Activated CD8-positive, alpha-beta memory T cell treated with anti-CD3 and anti-CD28 coated beads for 36 hours (primary cell): ENCODE data around the gene NPRL2. TPM values are rescaled to one million over a fixed set of nuclear protein-coding genes. Genes with fewer than 3 reads are reported as not detected.

Source experiments
- CTCF ChIA-PET: fragments of 350-600 bp; sonication (Branson Sonifier 250); formaldehyde crosslinking; loops from one replicate; lab custom pipeline; 2021; ENCODE audit warnings: antibody characterized with exemption; lab: Charles Lee
- POLR2A ChIA-PET: fragments of 350-600 bp; sonication (Branson Sonifier 250); formaldehyde crosslinking; loops from one replicate; lab custom pipeline; 2021; ENCODE audit warnings: antibody characterized with exemption; lab: Charles Lee
- total RNA-seq, 2 experiments: library from RNA; stranded (reverse); gene quantifications; one replicate each; pipeline ENCODE4 v1.2.3, GENCODE V29; 2021

The NPRL2 gene
- total RNA-seq, 2 experiments from 2014 or later: 39.5 to 46.6 TPM

DNA sequence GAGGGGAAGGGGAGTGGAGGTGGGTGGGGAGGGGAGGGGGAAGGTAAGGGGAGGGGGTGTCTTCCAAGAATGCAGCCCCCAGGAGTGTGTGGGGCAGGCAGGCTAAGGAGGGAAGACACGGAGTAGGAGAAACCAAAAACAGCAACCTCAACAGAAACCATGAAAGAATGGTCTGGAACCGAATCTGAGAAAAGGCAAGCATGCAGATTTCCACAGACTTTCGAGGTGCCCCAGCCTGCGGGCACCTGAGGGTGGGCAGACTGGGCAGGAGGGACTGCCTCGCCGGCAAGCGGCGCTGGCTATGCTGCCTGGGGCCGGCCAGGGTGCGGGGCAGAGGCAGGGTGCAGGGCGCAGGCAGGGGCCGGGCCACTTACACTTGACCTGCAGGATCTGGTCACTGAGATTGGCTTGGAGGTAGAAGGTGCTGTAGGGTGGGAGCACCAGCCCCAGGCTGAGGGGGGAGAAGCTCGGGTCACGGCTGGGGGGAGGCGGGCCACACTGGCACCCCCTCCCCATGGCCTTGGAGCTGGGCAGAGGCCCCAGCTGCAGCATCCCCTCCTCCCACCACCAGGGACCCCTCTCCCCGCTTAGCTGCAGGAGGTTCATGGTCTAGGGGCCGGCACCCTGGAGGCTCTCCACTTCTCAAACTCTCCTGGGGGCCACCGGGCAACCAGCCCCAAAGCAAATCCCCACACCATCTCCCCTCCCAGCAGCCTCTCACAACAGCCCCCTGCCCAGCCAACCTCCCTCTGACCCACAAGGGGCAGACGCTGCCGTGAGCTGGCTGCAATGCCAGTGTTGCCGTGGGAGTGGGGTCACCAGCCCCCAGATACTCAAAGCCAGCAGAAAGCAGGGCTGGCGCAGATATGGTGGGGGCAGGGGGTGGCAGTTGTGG is 24.0 kb upstream of the NPRL2 start:
- POLR2A ChIA-PET: no interaction called here
- CTCF ChIA-PET: no interaction called here

DNA sequence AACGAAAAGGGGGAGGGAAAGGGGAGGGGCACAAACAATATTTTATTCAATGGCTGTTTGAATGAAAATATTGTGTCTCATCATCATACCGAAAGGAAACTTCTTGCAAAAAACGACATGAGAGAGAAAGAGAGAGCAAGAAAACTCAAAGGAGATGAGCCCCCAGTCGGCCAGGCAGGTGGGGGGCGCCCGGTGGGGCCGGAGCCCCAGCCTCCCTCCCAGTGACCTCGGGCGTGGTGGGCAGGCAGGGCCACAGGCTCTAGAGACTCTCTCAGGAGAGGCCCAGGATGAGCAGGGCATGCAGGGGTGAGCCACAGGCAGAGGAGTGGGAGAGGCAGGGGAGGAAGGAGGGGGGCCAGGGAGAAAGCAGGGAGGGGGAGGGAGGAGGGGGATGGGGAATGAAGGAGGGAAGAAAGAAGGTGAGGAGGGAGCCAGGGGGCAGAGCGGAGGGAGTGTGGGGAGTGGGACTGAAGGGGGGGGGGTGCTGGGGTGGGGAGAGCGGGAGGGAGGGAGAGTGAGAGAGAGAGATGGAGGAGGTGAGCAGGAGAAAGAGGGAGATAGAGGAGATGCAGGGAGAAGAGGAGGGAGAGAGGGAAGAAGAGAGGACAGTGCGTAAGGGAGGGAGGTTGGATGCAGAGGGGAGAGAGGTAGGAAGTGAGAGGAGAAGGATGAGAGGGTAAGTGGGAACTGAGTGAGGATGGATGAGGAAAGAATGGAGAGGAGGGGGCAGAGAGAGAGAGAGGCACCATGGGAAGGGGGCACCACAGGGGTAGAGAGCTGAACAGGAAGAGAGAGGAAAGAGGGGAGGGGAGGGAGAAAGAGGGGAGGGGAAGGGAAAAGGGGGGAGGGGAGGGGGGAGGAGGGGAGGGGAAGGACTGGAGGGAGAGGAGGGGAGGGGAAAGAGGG is 22.8 kb upstream of the NPRL2 start:
- ChIA-PET CTCF (interaction anchor here (0.6 kb wide), 1 partner anchor 17 kb away, joined by 4 read pairs; no protein-coding TSS in a partner anchor), POLR2A (no interaction called here)

GRCh38 chr3:50372349-50372748 is 21.8 kb upstream of the NPRL2 start:
- CTCF ChIA-PET: no interaction called here

DNA sequence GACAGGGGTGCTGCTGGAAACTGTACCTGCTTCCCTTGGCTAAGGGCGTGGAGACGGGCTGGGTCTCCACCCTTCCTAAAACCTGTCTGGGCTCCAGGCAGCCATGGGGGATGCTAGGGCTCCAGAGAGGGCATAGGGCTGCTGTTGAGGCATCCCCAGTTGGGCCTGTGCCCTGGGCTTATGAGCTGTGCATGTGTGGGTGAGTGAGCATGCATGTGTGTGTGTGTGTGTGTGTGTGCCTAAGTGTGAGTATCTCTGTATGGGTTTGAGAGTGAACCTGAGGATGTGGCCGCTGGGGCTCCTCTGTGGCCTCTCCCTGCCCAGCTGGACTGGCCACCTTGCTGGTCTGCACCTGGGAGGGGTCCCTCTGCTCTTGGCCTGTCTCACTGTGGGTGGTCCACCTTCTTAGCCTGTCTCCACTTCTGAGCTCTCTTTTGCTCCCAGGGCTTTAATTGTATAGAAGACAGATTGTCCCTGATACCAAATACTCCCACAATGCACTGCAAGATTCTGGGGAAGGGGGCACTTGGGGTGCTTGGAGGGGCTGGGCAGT is 20.6 kb upstream of the NPRL2 start:
- CTCF ChIA-PET: interaction anchor here (0.9 kb wide), 1 partner anchor 171 kb away, joined by 3 read pairs; no protein-coding TSS in a partner anchor

More at GRCh38 chr3:50372349-50372748, 21.8 kb upstream of the NPRL2 start:
- POLR2A ChIA-PET: no interaction called here

GRCh38 chr3:50370594-50370993 is 20.0 kb upstream of the NPRL2 start:
- ChIA-PET CTCF (interaction anchor here (0.9 to 1.0 kb wide), 2 partner anchors 11 to 172 kb away, joined by 3 read pairs; partner anchors contain the start of gene TMEM115), POLR2A (no interaction called here)

More for the DNA sequence above, 20.6 kb upstream of the NPRL2 start:
- POLR2A ChIA-PET: no interaction called here

DNA sequence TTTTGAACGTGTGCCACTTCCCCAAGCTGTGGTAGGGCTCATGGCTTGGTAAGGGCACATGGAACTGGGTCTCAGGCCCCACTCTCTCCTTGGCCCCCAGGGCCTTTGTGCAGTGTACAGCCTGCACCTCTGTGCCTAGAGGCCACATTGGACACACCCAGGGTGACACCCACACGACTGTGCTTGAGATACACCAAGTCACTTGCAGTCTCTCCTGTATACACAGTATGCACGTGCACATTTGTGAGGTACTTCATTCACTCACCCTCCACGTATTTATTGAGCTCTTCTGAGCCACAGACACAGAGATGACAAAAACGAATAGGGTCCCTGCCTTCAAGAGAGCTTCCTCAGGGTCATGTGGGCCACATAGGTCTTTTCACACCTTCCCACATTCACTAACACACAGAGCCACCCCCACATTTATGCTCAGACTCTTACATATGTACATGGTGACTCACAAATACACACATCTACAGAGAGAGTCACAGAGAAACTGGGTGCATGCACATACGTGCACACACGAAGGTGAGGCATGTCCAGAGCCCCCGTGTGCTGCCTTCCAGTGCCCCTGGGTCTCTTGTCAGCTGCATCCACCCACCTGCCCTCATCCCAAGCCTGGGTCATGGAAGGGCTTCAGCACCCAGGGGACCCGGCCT is 18.6 kb upstream of the NPRL2 start:
- ChIA-PET POLR2A (no interaction called here), CTCF (interaction anchor here (1.0 to 1.3 kb wide), 2 partner anchors 9 to 67 kb away, joined by 3 to 4 read pairs; partner anchors contain the start of gene TMEM115)

GRCh38 chr3:50365842-50366220 is 15.3 kb upstream of the NPRL2 start:
- CTCF ChIA-PET: interaction anchor here (1.0 kb wide), 1 partner anchor 250 kb away, joined by 4 read pairs; the partner anchor contains the start of gene MAPKAPK3
- POLR2A ChIA-PET: interaction anchor here (0.5 kb wide), 1 partner anchor 1911 kb away, joined by 4 read pairs; no protein-coding TSS in a partner anchor

DNA sequence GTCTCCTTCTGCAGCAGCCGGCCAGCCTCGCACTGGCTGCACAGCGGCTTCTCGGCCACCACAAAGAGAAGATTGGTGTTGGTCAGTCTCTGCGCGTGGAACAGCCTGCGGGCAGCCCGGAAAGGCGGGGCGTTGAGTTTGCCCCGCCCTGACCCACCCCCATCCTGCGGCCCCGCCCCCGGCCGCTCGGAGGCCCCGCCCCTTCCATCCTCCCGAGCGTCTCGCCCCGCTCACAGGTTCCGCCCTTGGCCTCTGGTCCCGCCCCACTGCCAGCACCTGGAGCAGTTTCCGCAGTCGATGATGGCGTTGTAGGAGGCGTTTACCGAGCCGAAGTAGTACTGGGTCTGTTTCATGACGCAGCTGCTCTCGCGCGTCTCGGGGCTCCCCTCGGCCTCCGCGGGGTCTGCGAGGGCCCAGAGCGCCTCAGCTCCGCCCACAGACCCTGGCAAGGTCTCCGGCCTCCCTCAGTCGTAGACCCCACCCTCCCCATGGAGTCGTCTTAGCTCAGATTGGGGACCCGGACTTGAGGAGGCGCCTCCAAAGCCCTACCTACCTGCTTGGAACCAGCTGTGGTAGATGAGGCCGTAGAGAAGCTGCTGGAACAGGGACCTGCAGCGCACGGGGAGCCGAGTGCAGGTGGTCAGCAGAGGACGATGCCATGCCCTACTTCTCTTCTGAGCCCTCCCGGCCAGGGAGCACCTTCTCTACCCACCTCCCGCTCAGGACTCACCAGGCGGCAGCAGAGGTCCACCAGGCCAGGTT is 14.7 kb upstream of the NPRL2 start:
- CTCF ChIA-PET: interaction anchor here (0.6 to 1.0 kb wide), 3 partner anchors 18 to 251 kb away, joined by 3 to 5 read pairs (median 4); partner anchors contain the start of genes HEMK1 and MAPKAPK3
- POLR2A ChIA-PET: interaction anchor here (0.5 to 1.4 kb wide), 4 partner anchors 12 to 1912 kb away, joined by 3 to 4 read pairs (median 3); partner anchors contain the start of gene NPRL2

GRCh38 chr3:50364573-50365079 is 14.1 kb upstream of the NPRL2 start:
- ChIA-PET POLR2A (interaction anchor here (0.9 to 1.4 kb wide), 4 partner anchors 11 to 27 kb away, joined by 3 to 5 read pairs (median 3); partner anchors contain the start of gene NPRL2), CTCF (interaction anchor here (0.7 to 0.9 kb wide), 2 partner anchors 203 to 205 kb away, joined by 3 read pairs; partner anchors contain the start of genes C3orf18 and HEMK1)

DNA sequence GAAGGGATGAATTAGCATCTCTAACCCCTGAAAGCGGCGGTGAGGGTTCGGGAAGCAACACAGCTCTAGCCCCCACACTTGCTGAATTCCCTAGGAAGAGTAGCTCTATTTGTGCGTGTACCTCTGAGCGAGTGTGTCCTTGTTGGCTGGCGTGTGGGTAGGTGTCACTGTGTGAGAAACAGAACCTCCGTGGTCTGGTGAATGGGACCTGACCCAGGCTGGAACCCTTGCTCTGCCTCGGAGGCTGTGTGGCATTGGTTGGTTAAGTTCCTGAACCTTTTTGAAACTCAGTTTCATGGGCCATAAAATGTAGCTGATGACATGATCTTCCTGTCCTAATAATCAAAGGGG is 9.2 kb upstream of the NPRL2 start:
- ChIA-PET CTCF (interaction anchor here (1.5 to 1.6 kb wide), 2 partner anchors 9 to 10 kb away, joined by 3 to 4 read pairs; partner anchors contain the start of genes CYB561D2 and NPRL2), POLR2A (interaction anchor here (1.4 kb wide), 1 partner anchor 23 kb away, joined by 4 read pairs; no protein-coding TSS in a partner anchor)

DNA sequence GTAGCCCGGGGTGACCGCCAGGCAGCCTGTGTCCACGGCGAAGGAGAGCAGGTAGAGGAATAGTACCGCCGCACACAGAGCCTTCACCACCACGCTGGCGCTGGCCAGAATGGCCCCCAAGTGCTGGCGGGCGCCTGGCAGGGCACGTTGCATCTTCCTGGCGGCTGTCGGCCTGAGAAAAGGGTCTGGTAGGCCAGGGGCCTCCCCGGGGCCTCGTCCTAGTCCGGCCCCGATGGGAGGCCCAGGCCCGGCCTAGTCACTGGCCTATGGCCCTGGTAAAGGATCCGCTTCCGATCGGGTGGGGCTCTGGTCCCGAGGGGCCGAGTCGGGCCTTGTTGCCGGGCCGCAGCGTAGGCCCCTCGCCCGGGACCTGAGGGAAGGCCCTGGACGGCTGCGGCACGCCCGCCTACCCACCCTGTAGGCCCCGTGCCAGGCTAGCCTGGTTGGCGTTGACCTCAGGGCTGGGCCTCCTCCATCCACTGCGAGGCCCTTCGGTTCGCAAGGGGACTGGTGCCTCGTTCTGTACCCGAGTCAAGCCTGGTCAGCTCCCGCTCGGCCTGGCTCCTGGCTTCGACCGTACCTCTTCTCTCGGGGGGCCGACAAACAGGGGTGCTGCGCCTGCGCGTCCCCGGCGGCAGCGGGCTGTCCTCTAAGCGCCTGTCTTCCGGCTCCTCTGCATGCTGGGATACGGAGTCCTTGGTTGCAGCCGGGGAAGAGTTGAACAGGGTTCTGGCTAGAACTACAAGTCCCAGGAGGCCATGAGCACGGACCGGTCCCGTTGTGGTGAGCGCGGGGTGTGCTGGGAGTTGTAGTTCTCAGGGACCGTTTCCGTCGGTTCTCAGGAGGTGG is 8.6 kb upstream of the NPRL2 start, which contains the start of gene TMEM115:
TMEM115 (minus strand) TSS at position 611 of the 849 bp plus-strand sequence; CDS start at position 153, 458 bp downstream.
- ChIA-PET POLR2A (interaction anchor here (0.7 to 1.4 kb wide), 2 partner anchors 9 to 22 kb away, joined by 3 to 4 read pairs; partner anchors contain the start of gene NPRL2), CTCF (interaction anchor here (1.5 to 1.6 kb wide), 2 partner anchors 9 to 11 kb away, joined by 3 to 4 read pairs; partner anchors contain the start of genes CYB561D2 and NPRL2)

GRCh38 chr3:50358355-50358910 is 7.9 kb upstream of the NPRL2 start:
- CTCF ChIA-PET: no interaction called here
- POLR2A ChIA-PET: no interaction called here

DNA sequence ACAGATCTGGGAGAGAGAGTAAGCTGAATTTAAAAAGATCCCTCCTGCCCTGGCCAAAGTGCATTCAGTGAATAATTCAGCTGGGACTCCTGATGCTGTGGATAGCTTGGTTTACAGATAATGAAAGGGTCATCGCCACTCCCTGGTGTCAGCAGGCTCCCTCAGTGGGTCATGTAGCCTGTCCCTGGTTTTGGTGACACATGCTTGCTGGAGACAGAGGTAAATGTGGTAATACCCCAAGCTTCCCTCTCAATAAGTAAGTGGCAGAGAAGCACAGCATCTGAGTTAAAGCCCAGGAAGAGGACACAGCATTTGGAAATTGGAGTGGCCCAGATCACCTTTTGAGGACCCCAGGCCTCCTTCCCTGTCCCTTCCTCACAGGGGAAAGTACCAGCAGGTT is 6.9 kb upstream of the NPRL2 start:
- ChIA-PET POLR2A (interaction anchor here (1.0 to 1.4 kb wide), 2 partner anchors 16 to 20 kb away, joined by 4 to 5 read pairs; partner anchors contain the start of gene RASSF1), CTCF (interaction anchor here (1.1 to 1.8 kb wide), 2 partner anchors 10 to 16 kb away, joined by 3 to 12 read pairs; partner anchors contain the start of gene RASSF1)

DNA sequence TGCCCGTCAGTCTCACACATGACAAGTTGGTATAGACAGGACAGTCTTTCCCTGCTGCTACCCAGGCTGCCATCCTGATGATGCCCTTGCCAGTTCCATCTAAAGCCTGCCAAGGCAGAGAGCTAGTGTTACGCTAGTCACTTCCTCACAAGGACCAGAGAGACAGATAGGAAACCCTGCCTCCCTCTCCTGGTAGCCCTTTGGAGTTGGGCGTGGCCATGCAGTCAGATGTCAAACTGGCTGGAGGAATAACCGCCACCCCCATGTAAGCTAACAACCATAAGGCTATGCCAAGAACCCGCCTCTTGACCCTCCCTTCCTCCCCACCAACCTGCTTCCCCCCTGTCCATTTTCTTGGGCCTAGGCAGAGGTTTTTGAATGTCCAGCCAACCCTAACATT is 6.0 kb upstream of the NPRL2 start:
- POLR2A ChIA-PET: interaction anchor here (1.4 to 1.5 kb wide), 2 partner anchors 12 to 16 kb away, joined by 3 to 5 read pairs; partner anchors contain the start of gene RASSF1

More for the DNA sequence above, 6.0 kb upstream of the NPRL2 start:
- CTCF ChIA-PET: interaction anchor here (0.6 to 1.8 kb wide), 2 partner anchors 9 to 17 kb away, joined by 4 to 12 read pairs; no protein-coding TSS in a partner anchor
